ENCODE data around the gene MPV17. TPM values are rescaled to one million over a fixed set of nuclear protein-coding genes. Genes with fewer than 3 reads are reported as not detected.
"Not testable (repeated sequence)": the region's sequence is repeated elsewhere in the genome, so short reads cannot be mapped to it uniquely, and the experiment has no call there.

MPV17 gene
- total and polyA plus RNA-seq, 9 of the 15 experiments (the other 6 are each of a cell fraction or from before 2014, with no cell fraction given): 54.7 to 140 (median 70.2) TPM

DNA sequence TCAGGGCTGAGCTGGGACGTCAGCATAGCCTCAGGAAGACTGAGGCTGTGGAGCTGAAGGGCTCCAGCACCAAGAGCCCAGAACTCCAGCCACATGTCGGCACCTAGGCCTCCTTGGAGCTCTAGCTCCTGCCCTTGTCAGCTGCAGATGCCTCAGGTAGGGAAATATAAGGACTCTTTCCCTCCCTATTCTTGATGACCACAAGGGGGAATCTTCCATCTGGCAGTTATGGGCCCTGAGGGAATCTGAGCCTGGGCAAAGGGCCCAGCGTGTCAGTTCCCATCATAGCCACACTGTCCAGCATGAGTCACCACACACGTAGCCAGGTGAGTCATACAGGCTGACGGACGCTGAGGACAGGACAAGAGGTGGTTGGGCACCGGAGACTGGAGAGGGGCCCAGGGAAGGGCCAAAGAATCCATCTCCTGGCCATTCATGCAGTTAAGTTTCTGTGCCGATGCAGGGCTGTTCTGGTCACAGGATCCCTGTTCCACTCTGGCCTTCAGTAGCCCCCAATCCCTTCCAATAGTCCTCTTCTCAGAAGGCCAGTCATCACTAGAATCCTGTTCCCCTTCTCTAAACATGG is 1.8 kb downstream of the MPV17 start (continued):
- TF ChIP-seq, protein P1, sequence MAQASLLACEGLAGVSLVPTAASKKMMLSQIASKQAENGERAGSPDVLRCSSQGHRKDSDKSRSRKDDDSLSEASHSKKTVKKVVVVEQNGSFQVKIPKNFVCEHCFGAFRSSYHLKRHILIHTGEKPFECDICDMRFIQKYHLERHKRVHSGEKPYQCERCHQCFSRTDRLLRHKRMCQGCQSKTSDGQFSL (CRISPR knock-in tag; IDR thresholded peaks at IDR 0.05): no peak
- TF ChIP-seq, protein P1 (tag; IDR thresholded peaks at IDR 0.05): no peak

DNA sequence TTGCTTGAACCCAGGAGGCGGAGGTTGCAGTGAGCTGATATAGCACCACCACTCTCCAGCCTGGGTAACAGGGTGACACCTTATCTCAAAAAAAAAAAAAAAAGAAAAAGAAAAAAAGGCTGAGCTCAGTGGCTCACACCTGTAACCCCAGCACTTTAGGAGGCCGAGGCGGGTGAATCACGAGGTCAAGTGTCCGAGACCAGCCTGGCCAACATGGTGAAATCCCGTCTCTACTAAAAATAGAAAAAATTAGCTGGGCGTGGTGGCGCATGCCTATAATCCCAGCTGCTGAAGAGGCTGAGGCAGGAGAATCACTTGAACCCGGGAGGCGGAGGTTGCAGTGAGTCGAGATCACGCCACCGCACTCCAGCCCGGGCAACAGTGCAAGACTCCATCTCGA is 3.1 kb downstream of the MPV17 start:
- FAIRE-seq: not testable (repeated sequence)

More for the DNA sequence above, 3.1 kb downstream of the MPV17 start:
- H2AFZ ChIP-seq (ENCODE audit: low read depth, low read length); in situ Hi-C loops (cut with MboI); DNase-seq (ENCODE audit: extremely low read depth in 1 of 4, low spot score in 3 of 4); H3K27me3 ChIP-seq (ENCODE audit: control insufficient read depth in 2 of 2, insufficient read depth in 2 of 2, low read length in 2 of 2); H4K20me1 ChIP-seq (replicated peaks; ENCODE audit: control insufficient read depth, insufficient read depth, low read length); H3K9me1 ChIP-seq (ENCODE audit: control insufficient read depth, insufficient read depth, low read length); H3K27ac ChIP-seq (ENCODE audit: extremely low read depth, low read depth, low read length); H3K4me2 ChIP-seq (ENCODE audit: insufficient read depth, low read length); H3K4me3 ChIP-seq; H3K9ac ChIP-seq (ENCODE audit: insufficient read depth in 1 of 2, low read depth in 2 of 2, low read length in 2 of 2); BruUV-seq (replicated peaks); intact Hi-C loops (cut with micrococcal nuclease); H3K9me3 ChIP-seq (replicated peaks; ENCODE audit: control insufficient read depth, insufficient read depth, low read depth, low read length); ATAC-seq: not testable (repeated sequence)
- peaks cover 18% of the 10 kb centered on the region; the same call in 2 of the 3 replicates for H3K36me3 ChIP-seq (ENCODE audit: control insufficient read depth, insufficient read depth, low read length)
- ChIA-PET POLR2A (interaction anchor here (0.6 to 0.9 kb wide), 2 partner anchors 9 to 61 kb away, joined by 3 read pairs; partner anchors contain the start of gene ZNF513), CTCF (ENCODE audit: low intra/inter-chr PET ratio) (interaction anchor here (1.5 kb wide), 1 partner anchor 50 kb away, joined by 5 read pairs; the partner anchor contains the start of genes EIF2B4 and SNX17)
- WGBS (ENCODE audit: insufficient coverage, low coverage, missing lambda C conversion rate): 92% methylated on average over 13 of the region's 15 CpGs
- H3K79me2 ChIP-seq (ENCODE audit: control insufficient read depth, insufficient read depth, low read length): peaks cover 32% of the 10 kb centered on the region
- peaks cover 12 to 21% of the 10 kb centered on the region in 2 experiments for H3K4me1 ChIP-seq (replicated peaks in 1 of 2; ENCODE audit: control insufficient read depth in 2 of 2, insufficient read depth in 2 of 2, low read length in 2 of 2)

Data from K562 (cell line).